GM21367 (cell line): ENCODE results near the gene OXLD1.

Experiments
- ATAC-seq: cut with Tn5 transposase; IDR thresholded peaks from one replicate; pipeline ENCODE4 v1.9.1; 2021; ENCODE audit not compliant: unreplicated experiment

OXLD1 gene

DNA sequence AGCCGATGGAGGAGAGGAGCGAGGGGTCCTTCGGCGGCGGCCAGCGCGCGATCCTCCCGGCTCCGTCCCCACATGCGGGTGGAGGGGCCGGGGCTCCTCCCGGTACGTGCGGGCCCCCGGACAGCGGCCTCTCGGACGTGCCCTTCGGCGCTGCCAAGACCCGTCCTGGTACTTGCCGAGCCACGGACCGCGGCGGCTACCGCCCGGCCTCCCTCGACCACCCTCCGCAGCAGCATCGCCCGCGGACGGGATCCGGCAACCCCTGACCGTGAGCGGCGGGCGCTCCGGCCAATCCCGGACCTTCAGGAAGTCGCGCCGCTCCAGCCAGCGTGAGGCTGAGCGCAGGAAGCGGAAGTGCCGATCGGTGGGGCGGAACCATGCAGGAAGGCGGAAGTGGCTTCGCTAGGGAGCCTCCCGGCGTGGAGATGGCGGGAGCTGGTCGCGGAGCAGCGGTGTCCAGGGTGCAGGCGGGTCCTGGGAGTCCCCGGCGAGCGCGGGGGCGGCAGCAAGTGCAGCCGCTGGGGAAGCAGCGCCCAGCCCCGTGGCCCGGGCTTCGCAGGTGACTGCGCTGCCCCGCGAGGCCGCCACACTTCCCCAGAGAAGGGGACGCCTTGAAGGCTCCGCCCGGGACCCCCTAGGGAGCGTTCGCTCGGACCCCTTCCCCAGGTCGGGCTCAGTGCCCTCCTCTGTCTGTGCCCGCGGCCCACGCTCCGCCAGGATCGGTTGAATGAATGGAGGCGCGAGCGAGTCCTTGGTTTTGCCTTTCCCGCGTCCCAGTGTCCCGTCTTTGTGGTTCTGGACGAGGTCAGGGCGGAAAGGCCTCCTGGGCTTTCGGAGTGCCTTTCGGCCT, at the start of gene OXLD1, which contains the start of gene CCDC137:
Gene OXLD1 (minus strand): TSS at position 264 of the 850 bp plus-strand sequence. CDS start 28 bp downstream, at position 236.
Gene CCDC137 (plus strand): TSS at position 396 of the 850 bp plus-strand sequence. CDS start 30 bp downstream, at position 426.
- peak; percentile 80 for ATAC-seq

DNA sequence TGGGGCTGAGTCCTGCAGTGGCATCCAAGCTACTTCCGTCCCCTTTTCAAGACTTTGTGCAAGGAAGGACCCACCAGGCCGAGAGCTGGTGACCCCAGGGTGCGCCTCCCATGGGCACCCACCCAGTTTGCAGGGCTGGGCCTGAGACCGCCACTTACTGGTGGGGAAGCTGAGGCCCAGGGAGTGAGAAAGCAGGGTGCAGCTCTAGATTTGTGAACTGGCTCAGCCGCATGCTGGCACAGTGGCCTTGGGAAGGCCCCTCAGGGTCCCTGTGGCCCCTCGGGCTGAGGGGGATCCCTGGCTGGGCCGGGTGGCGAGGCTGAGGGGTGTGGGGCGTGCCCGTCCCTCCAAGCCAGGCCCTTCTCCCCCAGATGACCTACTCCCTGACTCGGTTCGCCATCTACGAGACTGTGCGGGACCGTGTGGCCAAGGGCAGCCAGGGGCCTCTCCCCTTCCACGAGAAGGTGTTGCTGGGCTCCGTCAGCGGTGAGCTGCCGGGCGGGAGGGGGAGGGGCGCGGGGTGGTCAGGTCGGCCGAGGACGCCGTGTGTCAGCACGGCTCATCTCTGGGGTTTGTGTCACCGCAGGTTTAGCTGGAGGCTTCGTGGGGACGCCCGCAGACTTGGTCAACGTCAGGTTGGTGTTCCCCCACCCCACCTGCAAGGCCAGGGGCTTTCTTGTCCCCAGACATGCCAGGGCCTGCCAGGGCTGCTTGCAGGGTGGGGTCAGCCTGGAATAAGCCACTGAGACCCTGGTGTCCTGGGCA, 48.9 kb upstream of the OXLD1 start:
- no peak for ATAC-seq

DNA sequence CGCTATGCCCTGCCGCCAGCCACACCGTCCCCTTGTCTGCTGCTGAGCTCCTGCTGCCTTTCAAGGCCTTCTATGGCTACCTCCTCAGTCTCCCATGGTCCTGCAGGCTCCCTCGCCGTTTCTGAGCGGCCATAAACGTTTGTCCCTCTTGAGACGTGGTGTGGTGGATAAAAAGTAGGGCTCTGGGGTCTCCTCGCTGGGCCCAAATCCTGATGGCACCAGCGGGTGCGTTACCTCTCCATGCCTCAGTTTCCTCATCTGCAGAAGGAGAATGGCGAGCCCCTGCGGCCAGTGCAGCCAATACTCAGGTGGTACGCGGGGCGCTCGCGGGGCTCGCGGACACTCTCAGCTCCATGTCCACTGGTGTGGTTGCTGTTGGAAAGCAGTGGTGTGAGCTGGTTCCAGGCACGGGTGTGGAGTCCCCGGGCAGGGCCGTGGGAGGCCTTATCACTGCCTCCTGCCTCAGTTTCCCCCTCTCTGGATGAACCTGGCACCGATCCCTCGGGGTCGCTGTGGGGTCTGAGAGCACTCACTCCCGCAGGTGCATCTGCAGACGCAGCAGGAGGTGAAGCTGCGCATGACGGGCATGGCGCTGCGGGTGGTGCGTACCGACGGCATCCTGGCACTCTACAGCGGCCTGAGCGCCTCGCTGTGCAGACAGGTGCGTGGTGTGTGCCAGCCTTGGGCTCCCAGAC, 48.2 kb upstream of the OXLD1 start:
- ATAC-seq = no peak

DNA sequence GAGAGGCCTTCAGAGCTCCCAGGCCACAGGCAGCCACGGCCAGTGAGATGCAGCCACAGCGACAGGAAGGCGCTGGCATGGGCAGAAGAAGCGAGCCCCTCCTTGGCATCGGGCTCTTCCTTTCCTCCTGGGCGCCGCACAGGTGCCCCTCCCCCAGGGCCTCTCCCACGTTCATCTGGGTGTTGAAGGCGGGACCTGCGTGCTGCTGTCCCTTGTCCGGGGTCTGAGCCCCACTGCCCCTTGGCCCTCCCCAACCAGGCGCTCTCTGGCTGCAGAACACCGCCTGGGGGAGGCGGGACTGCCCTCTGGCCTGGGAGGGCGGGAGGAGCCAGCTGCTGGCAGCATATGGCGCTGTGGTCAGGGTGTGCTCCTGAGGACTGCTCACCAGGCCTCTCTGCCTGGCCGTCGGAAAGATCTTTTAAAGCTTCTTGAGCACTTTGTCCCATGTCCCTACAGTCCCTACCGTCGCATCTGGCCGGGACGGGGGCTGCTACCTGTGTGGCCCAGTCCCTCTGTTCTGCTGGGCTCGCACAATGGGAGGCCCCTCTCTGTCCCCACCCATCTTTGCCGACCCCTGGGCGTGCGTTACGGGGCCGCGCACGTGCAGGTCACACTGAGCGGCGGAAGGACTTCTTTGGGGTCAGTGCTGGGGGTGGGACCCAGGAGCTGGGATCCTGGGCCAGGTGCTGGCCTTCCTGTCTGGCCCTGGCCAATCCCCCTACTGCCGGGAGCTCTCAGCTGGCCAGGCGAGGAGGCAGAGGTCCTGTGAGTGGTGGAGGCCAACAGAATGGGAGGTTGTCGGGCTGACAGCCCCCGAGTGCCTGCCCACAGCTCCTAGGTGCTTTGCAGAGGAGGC, 47.4 kb upstream of the OXLD1 start:
- ATAC-seq = no peak

DNA sequence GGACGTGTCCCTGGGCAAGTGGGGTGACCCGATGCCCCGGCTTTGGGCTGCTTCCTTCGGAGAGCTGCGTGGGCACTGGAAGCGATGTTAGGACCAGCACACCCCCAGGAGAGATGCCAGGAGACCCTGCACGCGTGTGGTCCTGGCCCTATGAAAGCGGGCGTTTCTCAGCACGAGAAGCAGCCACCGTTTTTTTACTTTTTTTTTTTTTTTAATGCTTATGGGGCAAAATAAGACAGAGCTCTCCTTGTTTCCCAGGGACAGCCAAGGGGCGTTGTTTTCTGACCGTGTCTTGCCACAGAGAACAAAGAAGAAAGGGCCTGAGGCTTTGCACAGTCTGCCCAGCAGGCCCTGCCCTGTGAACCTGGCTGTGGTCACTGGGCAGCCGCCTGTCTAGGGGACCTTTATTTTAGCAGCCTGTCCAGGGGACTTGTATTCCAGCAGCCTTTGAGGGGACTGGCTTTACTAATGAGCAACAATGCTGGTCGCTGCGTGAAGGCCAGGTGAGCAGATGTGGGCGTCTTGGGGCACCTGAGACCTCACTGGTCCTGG, 46.7 kb upstream of the OXLD1 start:
- no peak for ATAC-seq

DNA sequence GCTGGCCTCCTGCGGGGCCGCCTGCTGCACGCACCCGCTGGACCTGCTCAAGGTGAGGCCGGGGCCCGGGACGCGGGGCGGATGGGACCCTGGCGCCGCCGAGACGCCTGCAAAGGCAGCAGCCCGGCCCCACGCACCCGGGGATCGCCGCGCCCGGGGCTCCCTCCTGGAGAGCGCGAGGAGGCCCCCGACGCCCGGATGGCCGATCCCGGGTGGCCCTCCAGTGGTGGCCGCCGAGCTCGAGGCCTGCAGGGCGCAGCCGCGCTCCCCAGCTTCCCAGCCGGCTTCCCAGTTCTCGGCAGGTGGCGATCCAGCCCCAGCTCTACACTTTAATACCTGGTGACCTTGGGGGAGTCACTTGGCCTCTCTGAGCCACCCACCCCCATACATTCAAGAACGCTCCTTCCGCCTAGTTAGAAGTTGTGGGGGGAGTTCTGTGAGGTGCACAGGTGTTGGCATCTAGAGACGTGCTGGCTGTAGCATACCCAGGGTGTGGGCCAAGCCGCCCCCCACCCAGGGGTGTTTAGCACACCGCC, 46.1 kb upstream of the OXLD1 start:
- no peak for ATAC-seq

DNA sequence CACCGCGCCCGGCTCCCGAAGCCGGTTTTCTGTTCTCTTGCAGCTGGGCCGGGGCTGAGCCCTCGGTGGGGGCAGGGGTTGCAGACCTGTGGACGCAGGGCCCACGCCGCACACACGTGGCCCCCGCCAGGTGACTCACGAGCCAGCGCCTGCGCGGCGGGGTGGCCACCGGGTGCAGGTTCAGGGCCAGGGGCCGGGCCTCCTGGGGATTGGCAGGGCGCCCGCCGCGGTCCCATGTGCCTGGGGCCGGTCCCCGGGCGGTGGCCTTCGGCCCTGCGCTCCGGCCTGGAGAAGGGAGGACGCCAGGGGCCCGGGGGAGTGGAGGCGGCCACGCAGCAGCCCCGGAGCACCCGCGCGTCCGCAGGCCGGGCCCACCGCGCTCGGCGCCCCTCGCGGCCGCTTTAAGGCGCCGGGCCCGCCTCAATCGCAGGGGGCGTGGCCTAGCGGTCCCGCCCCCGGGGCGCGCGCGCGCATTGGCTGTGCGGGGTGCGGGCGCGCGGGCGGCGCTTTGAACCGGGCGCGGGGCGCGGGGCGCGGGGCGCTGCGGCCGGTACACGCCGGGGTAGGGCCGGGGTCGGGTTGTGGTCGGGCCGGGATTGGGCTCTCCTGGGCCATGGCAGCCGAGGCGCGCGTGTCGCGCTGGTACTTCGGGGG, 45.5 kb upstream of the OXLD1 start, which contains the start of gene SLC25A10:
Gene SLC25A10 (plus strand): TSS at position 471 of the 654 bp plus-strand sequence. CDS start 143 bp downstream, at position 614.
- ATAC-seq = peak; percentile 46

DNA sequence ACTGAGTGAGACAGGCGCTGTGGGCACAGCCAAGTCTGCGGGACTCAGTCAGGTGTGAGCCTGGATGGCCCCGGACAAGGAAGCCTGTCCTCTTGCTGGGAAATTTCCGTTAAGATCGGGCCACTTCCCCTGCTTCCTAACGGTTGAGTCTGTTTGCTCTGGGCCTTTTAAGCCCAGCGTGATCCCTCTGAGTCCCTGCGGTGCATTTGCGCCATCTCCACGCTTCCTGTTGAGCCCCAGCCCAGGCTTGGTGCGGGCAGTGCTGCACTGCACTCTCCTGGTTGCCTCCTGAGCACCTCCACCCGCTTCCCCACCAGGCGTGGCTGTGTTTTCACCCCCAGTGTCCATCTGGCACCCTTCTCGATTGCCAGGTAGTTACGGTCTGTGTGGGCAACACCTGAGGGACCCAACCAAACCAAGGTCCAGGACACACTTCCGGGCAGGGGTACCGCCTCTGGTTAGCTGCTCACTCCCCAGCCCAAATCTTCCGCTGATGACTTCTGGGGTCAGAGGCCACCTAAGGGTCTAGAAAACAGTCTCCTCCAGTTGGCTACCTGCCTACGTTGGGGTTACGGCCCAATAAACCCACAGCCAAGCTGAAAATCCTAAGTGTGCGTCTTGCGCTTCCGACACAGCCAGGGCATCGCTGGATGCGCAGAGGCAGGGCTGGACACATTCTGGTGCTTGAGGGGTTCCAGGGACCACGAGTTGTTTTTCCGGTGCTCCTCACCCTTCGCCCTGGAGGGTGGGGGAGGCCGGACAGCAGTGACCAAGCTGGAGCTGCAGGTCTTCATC, 44.3 kb upstream of the OXLD1 start:
- ATAC-seq = no peak

DNA sequence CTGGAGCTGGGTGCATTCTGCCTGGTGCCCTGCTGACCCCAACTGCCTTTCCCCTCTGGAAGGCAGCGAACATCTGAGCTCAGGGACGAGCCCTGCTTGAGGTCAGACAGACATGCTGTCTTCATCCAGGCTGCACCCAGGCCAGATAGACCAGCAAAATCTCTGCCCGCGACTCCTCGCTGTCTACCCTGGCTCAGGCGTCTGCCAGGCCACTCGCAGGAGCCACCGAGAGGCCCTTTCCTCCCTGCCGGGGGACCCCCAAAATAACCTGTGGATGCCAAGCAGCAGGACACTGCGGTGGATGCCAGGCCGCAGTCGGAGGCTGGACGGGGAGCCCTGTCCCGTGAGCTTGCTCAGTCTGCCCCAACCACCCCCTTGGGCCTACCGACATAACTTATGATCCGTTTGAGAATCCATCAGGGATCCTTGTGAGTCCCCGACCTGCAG, 42.4 kb upstream of the OXLD1 start:
- no peak for ATAC-seq

DNA sequence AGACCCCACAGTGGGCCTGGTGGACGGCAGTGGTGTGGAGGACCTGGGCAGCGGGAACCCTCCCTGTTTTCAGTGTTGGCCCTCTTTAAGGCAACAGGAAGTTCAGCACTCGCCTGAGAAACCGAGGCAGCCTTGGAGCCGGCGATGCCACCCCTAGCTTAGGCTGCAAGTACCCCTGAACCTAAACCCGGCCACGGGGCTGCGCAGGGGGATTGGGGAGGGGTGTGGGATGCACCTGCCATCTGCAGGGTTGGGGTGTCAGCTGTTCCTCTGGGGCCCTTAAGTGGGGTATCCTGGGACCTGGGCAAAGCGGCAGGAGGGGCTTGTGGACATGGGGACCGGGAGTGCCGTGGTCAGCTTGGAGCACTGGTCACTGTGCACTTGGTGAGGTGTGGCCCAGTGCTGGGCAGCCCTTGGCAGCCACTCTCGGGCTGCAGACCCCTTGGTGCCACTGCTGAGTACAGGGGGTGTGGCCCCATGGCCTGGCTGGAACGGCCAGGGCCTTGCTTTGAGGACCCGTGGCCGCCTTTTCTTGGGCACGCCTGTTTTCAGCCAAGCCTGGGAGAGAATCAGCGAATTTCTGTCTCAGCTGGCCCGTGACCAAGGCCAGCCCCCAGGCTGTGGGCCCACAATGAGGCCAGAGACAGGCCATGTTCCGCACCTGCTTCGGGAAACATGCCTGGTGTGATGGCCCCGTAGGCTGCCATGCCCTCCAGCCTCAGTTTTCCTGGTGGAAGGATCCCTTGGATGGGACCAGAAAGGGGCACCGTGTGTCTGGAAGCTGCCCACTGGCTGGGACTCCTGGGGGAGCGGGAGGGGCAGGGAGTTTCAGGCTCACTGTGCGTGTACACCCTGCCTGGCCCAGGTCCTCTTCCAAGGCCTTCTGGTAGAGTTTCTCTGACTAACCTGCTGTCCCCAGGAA, 41.6 kb upstream of the OXLD1 start:
- ATAC-seq = no peak

DNA sequence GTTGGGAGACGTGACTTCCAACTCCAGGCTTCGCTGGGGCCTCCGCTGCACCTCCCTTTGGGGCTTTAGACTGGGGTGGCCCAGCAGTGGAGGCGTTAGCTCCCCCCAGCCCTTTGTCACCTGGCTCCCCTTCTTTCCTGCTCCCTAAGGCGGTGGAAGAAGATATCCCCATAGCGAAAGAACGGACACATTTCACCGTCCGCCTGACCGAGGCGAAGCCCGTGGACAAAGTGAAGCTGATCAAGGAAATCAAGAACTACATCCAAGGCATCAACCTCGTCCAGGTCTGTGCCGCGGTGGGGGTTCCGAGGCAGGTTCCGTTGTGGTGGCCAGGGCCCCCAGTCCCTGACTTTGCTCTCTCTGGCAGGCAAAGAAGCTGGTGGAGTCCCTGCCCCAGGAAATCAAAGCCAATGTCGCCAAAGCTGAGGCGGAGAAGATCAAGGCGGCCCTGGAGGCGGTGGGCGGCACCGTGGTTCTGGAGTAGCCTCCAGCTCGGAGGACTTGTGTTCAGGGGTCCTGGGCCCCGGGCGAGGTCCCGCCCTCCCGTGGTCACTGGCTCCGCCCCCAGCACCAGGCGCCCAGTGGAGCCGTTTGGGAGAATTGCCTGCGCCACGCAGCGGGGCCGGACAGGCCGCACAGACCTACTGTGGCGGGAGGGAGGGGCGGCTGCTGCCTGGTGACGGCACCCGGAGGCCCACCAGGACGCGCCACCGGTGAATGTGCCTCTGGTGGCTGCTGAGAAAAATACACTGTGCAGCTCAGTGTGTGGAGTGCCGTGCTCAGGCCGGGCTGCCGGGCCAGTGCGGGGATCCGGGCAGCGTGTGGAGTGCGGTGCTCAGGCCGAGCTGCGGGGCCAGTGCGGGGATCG, 40.6 kb upstream of the OXLD1 start:
- ATAC-seq = no peak

DNA sequence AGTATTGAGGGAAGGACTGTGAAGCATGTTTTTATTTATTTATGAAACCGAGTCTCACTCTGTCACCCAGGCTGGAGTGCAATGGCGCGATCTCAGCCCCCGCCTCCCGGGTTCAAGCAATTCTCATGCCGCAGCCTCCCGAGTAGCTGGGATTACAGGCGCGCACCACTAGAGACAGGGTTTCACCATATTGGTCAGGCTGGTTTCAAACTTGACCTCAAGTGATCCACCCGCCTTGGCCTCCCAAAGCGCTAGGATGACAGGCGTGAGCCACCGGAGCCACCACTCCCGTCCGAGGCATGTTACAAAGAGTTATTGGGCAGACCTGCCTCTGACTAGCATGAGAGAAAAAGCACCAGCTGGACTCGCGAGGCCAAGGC, 39.8 kb upstream of the OXLD1 start:
- no peak for ATAC-seq

DNA sequence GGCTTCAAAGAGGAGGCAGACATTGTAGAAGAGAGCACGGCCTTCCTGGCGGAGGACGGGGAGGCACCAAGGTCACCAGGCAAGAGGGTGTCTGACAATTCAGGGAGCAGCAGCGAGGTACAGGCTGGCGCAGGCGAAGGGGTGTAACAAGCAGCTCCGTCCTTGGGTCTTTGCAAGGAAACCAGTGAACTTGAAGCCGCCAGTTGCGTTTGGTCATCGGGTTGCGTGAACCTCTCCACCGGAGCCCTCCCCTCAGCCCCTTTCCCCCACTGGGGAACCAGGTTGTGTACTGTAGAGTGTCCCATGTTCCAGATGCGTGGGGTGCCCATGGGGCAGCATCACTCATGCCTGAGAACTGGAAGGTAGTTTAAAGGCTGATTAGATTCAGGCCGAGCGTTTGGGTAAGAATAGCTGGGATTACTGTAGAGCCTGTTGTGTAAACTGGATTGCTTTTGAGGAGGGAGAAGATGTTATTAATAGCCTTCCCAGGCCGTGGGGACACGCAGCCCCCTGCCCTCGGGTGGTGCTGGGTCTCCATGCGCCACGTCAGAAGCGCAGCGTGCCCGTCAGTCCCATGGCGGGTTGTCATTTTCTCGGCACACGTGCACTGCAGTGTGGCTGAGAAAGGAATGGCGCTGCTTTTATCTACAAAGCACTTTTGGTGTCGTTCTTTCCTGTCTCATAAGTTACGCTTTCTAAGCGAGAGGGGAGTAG, 39.3 kb upstream of the OXLD1 start:
- no peak for ATAC-seq

DNA sequence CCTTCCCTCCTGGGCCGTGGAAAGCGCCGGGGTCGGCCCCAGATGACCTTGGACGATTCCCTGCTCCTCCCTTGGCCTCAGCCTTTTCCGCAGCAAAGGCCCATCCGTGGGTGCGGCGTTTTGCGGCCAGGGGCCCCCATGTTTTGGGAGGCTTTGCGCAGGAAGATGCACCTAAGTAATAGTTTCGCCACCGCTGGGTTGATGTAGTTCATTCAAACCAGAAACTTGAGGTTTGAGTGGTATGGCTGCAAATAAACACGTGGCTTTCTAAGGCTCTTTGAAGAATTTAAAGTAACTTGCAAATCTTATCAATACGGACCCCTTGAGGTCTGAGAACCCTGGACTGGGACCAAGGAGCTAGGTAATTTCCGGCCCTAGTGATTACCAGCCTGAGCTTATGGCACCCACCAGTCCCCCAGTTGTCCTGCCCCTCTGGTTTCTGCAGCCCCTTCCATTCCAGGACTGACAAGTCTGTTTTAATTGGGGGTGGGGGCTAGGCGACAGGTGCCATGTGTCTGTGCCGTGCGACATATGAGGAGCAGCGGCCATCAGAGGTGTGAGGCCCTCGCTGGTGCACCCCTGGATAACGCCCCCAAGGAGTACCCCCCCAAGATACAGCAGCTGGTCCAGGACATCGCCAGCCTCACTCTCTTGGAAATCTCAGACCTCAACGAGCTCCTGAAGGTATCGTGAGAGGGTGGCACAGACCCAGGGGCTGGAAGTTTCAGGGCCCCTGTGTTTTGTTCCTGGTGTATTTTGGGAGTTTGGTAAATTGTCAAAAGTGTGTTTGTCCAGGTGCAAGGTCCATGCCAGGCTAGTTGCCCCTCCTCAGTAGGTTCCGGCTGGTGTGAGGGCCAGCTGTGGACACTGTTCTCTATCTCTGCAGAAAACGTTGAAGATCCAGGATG, 37.6 kb upstream of the OXLD1 start:
- no peak for ATAC-seq
